GM04504 (cell line): Measurements from ENCODE around the gene DPAGT1.
A peak's percentile ranks its signal among the peaks of the same experiment; 100 is the strongest.
"Not testable (repeated sequence)": the region's sequence is repeated elsewhere in the genome, so short reads cannot be mapped to it uniquely, and the experiment has no call there.

Experiments used
- DNase-seq: peaks from one replicate; pipeline ENCODE4 v3.0.0-alpha.2; 2012; ENCODE audit warnings: low read depth

The DPAGT1 gene

GRCh38 chr11:119101759-119102423 lies at the start of gene DPAGT1:
TSS of gene DPAGT1 (minus strand) at chr11:119101853. CDS start at chr11:119101655, 198 bp downstream.
- DNase-seq, result peak; percentile 92

GRCh38 chr11:119149786-119150275 lies 48.2 kb upstream of the DPAGT1 start:
- no peak for DNase-seq

GRCh38 chr11:119149018-119149785 lies 47.5 kb upstream of the DPAGT1 start, which contains the start of gene ABCG4:
TSS of gene ABCG4 (plus strand) at chr11:119149052. CDS start at chr11:119149966, 914 bp downstream.
- no peak for DNase-seq

GRCh38 chr11:119148720-119149017 lies 47.0 kb upstream of the DPAGT1 start:
- no peak for DNase-seq

GRCh38 chr11:119147604-119148333 lies 46.1 kb upstream of the DPAGT1 start:
- no peak for DNase-seq

- no peak for DNase-seq
Measured at GRCh38 chr11:119145551-119145950, 43.9 kb upstream of the DPAGT1 start.

- peak; percentile 24 for DNase-seq
Measured at GRCh38 chr11:119144825-119145486, 43.3 kb upstream of the DPAGT1 start.

GRCh38 chr11:119139276-119139675 lies 37.6 kb upstream of the DPAGT1 start:
- not testable (repeated sequence) for DNase-seq

GRCh38 chr11:119134389-119134978 lies 32.8 kb upstream of the DPAGT1 start:
- DNase-seq, result no peak

GRCh38 chr11:119130662-119131061 lies 29.0 kb upstream of the DPAGT1 start:
- DNase-seq, result no peak

- no peak for DNase-seq
Measured at GRCh38 chr11:119126675-119127268, 25.1 kb upstream of the DPAGT1 start.

- DNase-seq, result no peak
Measured at GRCh38 chr11:119125821-119126220, 24.2 kb upstream of the DPAGT1 start.

- DNase-seq, result no peak
Measured at GRCh38 chr11:119121811-119122124, 20.1 kb upstream of the DPAGT1 start.

- DNase-seq, result peak; percentile 96
Measured at GRCh38 chr11:119121008-119121810, 19.6 kb upstream of the DPAGT1 start, which contains the start of gene HINFP. TSS of gene HINFP (plus strand) at chr11:119121580. CDS start at chr11:119126945, 5,365 bp downstream.

- no peak for DNase-seq
Measured at GRCh38 chr11:119120639-119121007, 19.0 kb upstream of the DPAGT1 start.

GRCh38 chr11:119118946-119119345 lies 17.3 kb upstream of the DPAGT1 start:
- DNase-seq, result no peak

GRCh38 chr11:119118227-119118626 lies 16.6 kb upstream of the DPAGT1 start:
- DNase-seq, result no peak

- no peak for DNase-seq
Measured at GRCh38 chr11:119117004-119117706, 15.5 kb upstream of the DPAGT1 start.

- DNase-seq, result no peak
Measured at GRCh38 chr11:119116601-119117000, 14.9 kb upstream of the DPAGT1 start.

- DNase-seq, result no peak
Measured at GRCh38 chr11:119116235-119116594, 14.6 kb upstream of the DPAGT1 start.
